Activated naive CD8-positive, alpha-beta T cell treated with anti-CD3 and anti-CD28 coated beads for 36 hours (primary cell): Measurements from ENCODE around the gene SPDEF. TPM values are rescaled to one million over a fixed set of nuclear protein-coding genes. Genes with fewer than 3 reads are reported as not detected.

Source experiments
- DNase-seq: peaks from one replicate; pipeline ENCODE4 v3.0.0; 2021
- H3K27ac Mint-ChIP-seq: one replicate; pipeline ENCODE4 v1.8.0; 2022; ENCODE audit warnings: mild to moderate bottlenecking, moderate library complexity, mixed read lengths
- H3K27me3 Mint-ChIP-seq: one replicate; pipeline ENCODE4 v1.8.0; 2022; ENCODE audit warnings: mild to moderate bottlenecking, mixed read lengths
- H3K36me3 Mint-ChIP-seq: one replicate; pipeline ENCODE4 v1.8.0; 2021; ENCODE audit warnings: mild to moderate bottlenecking, mixed read lengths
- H3K4me1 Mint-ChIP-seq: one replicate; pipeline ENCODE4 v1.8.0; 2021; ENCODE audit warnings: mixed read lengths
- H3K4me3 Mint-ChIP-seq: one replicate; pipeline ENCODE4 v1.8.0; 2022; ENCODE audit warnings: mild to moderate bottlenecking, moderate library complexity, mixed read lengths
- H3K9me3 Mint-ChIP-seq: one replicate; pipeline ENCODE4 v1.8.0; 2022; ENCODE audit warnings: mixed read lengths
- total RNA-seq, 2 experiments: library from RNA; stranded (reverse); gene quantifications; one replicate each; pipeline ENCODE4 v1.2.3, GENCODE V29; 2021

Gene SPDEF
- total RNA-seq, 2 experiments from 2014 or later: not detected

DNA sequence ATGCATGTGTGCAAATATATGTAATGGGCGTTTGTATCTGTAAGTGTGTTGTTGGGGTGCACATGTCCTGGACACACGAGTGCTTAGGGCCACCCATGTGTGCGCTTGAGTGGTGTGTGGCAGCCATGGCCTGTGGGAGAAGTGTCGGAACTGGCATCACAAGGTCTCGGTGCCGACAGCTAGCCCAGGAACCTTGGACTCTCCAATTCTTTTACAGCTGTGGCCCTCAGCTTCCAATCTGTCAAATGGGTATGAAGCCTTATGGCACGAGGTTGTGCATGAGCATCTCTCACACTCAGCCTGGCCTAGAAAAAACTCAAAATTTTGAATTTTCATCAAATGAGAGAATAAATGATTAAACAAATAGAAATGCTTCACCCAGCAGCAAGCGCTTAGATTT lies 42.0 kb downstream of the SPDEF start:
- Mint-ChIP-seq H3K27ac (no peak overlapping the region), H3K4me3 (no peak overlapping the region), H3K36me3 (no peaks in the 10 kb centered on the region), H3K4me1 (no peaks in the 10 kb centered on the region), H3K27me3 (peaks cover 4% of the 10 kb centered on the region), H3K9me3 (no peaks in the 10 kb centered on the region)
- no peak for DNase-seq

GRCh38 chr6:34513646-34514045 lies 42.5 kb downstream of the SPDEF start:
- Mint-ChIP-seq H3K36me3 (no peaks in the 10 kb centered on the region), H3K27me3 (peaks cover 4% of the 10 kb centered on the region), H3K4me3 (no peak overlapping the region), H3K27ac (no peak overlapping the region), H3K4me1 (no peaks in the 10 kb centered on the region), H3K9me3 (no peaks in the 10 kb centered on the region)
- no peak for DNase-seq

GRCh38 chr6:34512738-34513115 lies 43.4 kb downstream of the SPDEF start:
- Mint-ChIP-seq H3K27ac (no peak overlapping the region), H3K27me3 (peaks cover 4% of the 10 kb centered on the region), H3K9me3 (no peaks in the 10 kb centered on the region), H3K4me3 (no peak overlapping the region), H3K36me3 (no peaks in the 10 kb centered on the region), H3K4me1 (no peaks in the 10 kb centered on the region)
- DNase-seq: no peak

DNA sequence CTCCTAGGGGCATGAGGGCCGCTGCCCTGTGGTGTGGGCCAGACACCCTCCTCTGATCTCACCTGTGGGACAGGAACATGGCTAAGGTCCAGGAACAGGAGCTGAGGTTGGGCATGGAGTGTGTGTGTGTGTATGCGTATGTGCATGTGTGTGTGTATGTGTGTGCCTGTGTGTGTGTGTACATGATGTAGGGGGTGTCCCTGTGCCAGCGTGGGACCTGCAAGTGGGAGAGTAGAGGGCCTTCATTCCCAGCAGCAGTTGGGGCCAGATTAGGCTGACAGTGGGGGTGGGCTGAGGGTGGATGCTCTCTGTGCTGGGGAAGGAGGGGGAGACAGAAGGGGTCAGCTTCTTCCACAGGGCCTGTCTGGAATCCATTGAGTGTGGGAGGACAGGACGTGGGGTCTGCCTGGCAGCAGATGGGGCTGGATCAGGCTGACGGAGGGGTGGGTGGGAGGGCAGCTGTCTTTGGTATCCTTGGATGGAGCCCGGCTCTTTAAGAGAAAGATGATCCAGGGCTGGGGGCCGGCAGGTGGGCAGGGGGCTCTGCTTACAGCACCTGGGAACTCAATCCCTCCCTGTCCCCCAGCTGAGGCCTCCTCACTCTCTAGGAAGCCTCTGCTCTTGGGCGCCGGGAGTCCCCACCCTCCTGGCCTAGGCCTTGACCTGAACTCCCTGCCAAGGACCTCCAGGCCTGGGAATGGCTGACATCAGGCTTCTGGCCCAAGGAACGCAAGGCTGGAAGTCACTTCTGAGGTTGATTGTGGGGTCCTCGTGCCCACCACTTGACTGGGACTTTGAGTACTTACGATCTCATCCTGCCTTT lies 44.0 kb downstream of the SPDEF start:
- Mint-ChIP-seq H3K27me3 (peaks cover 4% of the 10 kb centered on the region), H3K27ac (no peak overlapping the region), H3K4me3 (no peak overlapping the region), H3K36me3 (no peaks in the 10 kb centered on the region), H3K9me3 (no peaks in the 10 kb centered on the region), H3K4me1 (no peaks in the 10 kb centered on the region)
- no peak for DNase-seq

GRCh38 chr6:34511214-34511914 lies 44.8 kb downstream of the SPDEF start:
- Mint-ChIP-seq H3K4me3 (no peak overlapping the region), H3K4me1 (no peaks in the 10 kb centered on the region), H3K36me3 (no peaks in the 10 kb centered on the region), H3K9me3 (no peaks in the 10 kb centered on the region), H3K27me3 (peaks cover 4% of the 10 kb centered on the region), H3K27ac (no peak overlapping the region)
- no peak for DNase-seq

GRCh38 chr6:34510299-34510698 lies 45.8 kb downstream of the SPDEF start:
- no peak for DNase-seq
- H3K4me3 Mint-ChIP-seq: no peak overlapping the region
- no peaks in the 10 kb centered on the region for H3K36me3 Mint-ChIP-seq
- H3K27me3 Mint-ChIP-seq: peaks cover 4% of the 10 kb centered on the region
- no peaks in the 10 kb centered on the region for H3K4me1 Mint-ChIP-seq
- H3K27ac Mint-ChIP-seq: no peak overlapping the region
- no peaks in the 10 kb centered on the region for H3K9me3 Mint-ChIP-seq

DNA sequence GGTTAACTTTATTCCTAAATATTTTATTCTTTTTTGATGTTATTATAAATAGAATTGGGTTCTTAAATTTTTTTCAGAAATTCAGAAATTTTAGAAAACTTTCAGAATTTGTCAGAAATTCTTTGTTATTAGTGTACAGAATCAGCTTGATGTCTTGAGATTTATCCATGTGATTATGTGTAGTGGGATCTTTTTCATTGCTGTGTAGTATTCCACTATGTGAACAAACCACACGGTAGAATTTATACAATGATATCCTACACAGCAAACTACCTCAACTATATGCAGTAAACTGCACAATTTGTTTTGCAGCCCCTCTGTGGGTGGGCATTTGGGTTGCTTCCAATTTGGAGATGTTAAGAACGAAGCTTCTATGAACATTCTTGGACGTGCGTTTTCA lies 46.3 kb downstream of the SPDEF start:
- H3K27me3 Mint-ChIP-seq: peaks cover 4% of the 10 kb centered on the region
- no peaks in the 10 kb centered on the region for H3K4me1 Mint-ChIP-seq
- no peak for DNase-seq
- no peak overlapping the region for H3K27ac Mint-ChIP-seq
- no peak overlapping the region for H3K4me3 Mint-ChIP-seq
- no peaks in the 10 kb centered on the region for H3K36me3 Mint-ChIP-seq
- H3K9me3 Mint-ChIP-seq: no peaks in the 10 kb centered on the region

- no peak overlapping the region for H3K4me3 Mint-ChIP-seq
- H3K27ac Mint-ChIP-seq: no peak overlapping the region
- no peaks in the 10 kb centered on the region for H3K4me1 Mint-ChIP-seq
- H3K9me3 Mint-ChIP-seq: no peaks in the 10 kb centered on the region
- H3K27me3 Mint-ChIP-seq: no peaks in the 10 kb centered on the region
- H3K36me3 Mint-ChIP-seq: no peaks in the 10 kb centered on the region
- DNase-seq: no peak
These were observed 47.7 kb downstream of the SPDEF start for GRCh38 chr6:34508425-34508824.

DNA sequence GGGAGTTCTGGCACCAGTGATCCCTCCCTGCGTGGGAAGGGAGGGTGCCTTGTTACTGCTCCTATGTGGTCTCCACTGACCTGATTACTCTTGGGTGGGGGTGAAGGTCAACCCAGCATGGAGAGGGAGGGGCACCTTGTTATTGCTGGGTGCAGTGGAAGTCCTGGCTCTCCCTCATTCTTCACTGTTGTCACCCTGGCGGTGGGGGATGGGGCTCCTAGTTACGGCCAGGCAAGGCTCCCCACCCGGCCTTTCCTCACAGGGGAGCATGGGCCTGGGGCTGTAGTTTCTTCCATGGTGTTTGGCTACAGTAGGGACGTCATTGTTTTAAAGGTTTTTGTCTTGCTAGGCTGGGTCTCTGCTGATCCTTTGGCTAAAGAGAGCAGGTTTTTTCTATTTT lies 49.4 kb downstream of the SPDEF start:
- peaks cover 2% of the 10 kb centered on the region for H3K36me3 Mint-ChIP-seq
- no peaks in the 10 kb centered on the region for H3K27me3 Mint-ChIP-seq
- H3K9me3 Mint-ChIP-seq: peaks cover 2% of the 10 kb centered on the region
- no peaks in the 10 kb centered on the region for H3K4me1 Mint-ChIP-seq
- no peak overlapping the region for H3K4me3 Mint-ChIP-seq
- no peak overlapping the region for H3K27ac Mint-ChIP-seq
- DNase-seq: no peak

- no peak for DNase-seq
- Mint-ChIP-seq H3K36me3 (no peaks in the 10 kb centered on the region), H3K27me3 (no peaks in the 10 kb centered on the region), H3K4me1 (no peaks in the 10 kb centered on the region), H3K27ac (no peak overlapping the region), H3K4me3 (no peak overlapping the region), H3K9me3 (no peaks in the 10 kb centered on the region)
These were observed 58.7 kb downstream of the SPDEF start for GRCh38 chr6:34497411-34497810.

- no peaks in the 10 kb centered on the region for H3K27me3 Mint-ChIP-seq
- peaks cover under 1% of the 10 kb centered on the region for H3K4me1 Mint-ChIP-seq
- no peak overlapping the region for H3K27ac Mint-ChIP-seq
- H3K4me3 Mint-ChIP-seq: no peak overlapping the region
- H3K36me3 Mint-ChIP-seq: no peaks in the 10 kb centered on the region
- no peaks in the 10 kb centered on the region for H3K9me3 Mint-ChIP-seq
- DNase-seq: no peak
These were observed 59.9 kb downstream of the SPDEF start for GRCh38 chr6:34496103-34496685.

GRCh38 chr6:34494973-34495372 lies 61.2 kb downstream of the SPDEF start:
- no peaks in the 10 kb centered on the region for H3K9me3 Mint-ChIP-seq
- peaks cover 4% of the 10 kb centered on the region for H3K4me1 Mint-ChIP-seq
- no peak overlapping the region for H3K4me3 Mint-ChIP-seq
- no peaks in the 10 kb centered on the region for H3K27me3 Mint-ChIP-seq
- H3K27ac Mint-ChIP-seq: no peak overlapping the region
- DNase-seq: no peak
- no peaks in the 10 kb centered on the region for H3K36me3 Mint-ChIP-seq

- no peak for DNase-seq
- no peak overlapping the region for H3K27ac Mint-ChIP-seq
- H3K27me3 Mint-ChIP-seq: no peaks in the 10 kb centered on the region
- peaks cover 4% of the 10 kb centered on the region for H3K4me1 Mint-ChIP-seq
- no peaks in the 10 kb centered on the region for H3K36me3 Mint-ChIP-seq
- H3K9me3 Mint-ChIP-seq: no peaks in the 10 kb centered on the region
- no peak overlapping the region for H3K4me3 Mint-ChIP-seq
These were observed 62.8 kb downstream of the SPDEF start for GRCh38 chr6:34493344-34493743.

DNA sequence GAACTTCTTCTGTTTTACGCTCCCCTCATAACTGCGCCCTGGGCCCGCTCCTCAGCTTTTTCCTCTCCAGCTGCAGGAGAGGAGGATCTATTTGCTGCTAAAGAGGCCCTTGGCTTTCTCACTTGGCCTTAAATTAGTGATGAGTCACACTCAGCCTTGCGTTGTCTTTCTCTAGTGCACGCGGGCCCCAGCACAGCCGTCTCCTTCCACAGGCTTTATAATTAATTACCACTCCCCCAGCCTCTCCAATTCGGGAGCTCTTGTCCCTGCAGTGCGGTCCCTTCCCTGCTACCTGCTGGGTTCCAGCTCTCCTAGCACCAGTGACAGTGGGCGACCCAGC lies 65.1 kb downstream of the SPDEF start:
- no peak for DNase-seq
- Mint-ChIP-seq H3K27me3 (no peaks in the 10 kb centered on the region), H3K4me3 (no peak overlapping the region), H3K36me3 (no peaks in the 10 kb centered on the region), H3K9me3 (no peaks in the 10 kb centered on the region), H3K4me1 (peaks cover 10% of the 10 kb centered on the region), H3K27ac (no peak overlapping the region)

DNA sequence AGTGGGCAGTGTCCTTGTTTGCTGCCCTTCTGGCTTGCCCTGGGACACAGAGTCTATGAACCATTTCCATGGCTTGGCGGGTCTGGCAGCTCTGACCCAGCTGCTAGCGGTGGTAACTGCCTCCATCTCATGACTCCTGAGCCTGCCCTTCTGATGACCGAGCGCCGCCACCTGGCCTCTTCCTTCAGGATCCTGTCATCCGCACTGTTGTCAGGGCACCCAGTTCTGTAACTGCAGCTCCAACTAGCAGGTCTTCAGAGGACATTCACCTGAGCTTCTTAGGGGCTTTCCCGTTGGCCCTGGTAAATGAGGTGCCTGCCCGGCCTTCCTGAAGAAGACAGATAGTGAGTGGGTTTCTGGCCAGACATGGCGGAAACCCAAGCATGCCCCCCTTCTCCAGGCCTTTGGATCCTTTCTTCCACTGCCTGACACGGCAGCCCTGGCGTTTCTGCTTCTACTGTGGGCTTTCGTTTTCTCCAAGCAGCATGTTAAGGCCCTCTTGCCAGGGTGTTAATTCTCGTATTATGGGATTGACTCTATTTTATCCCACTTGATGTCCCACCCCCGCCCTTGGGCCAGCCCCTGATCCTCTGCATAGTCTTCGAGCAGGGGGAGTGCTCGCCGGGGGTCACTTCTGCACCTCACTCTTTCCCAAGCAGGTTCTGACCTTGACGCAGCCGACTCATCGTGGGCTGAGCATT lies 65.6 kb downstream of the SPDEF start:
- Mint-ChIP-seq H3K27me3 (no peaks in the 10 kb centered on the region), H3K4me3 (no peak overlapping the region), H3K36me3 (no peaks in the 10 kb centered on the region), H3K27ac (no peak overlapping the region), H3K9me3 (no peaks in the 10 kb centered on the region), H3K4me1 (peaks cover 16% of the 10 kb centered on the region)
- no peak for DNase-seq
